Measurements from ENCODE around the gene FADS3. TPM values are rescaled to one million over a fixed set of nuclear protein-coding genes. Genes with fewer than 3 reads are reported as not detected.
A peak's percentile ranks its signal among the peaks of the same experiment; 100 is the strongest.

The FADS3 gene
- total RNA-seq, 2 experiments from 2014 or later, result 10.3 to 13.9 TPM

DNA sequence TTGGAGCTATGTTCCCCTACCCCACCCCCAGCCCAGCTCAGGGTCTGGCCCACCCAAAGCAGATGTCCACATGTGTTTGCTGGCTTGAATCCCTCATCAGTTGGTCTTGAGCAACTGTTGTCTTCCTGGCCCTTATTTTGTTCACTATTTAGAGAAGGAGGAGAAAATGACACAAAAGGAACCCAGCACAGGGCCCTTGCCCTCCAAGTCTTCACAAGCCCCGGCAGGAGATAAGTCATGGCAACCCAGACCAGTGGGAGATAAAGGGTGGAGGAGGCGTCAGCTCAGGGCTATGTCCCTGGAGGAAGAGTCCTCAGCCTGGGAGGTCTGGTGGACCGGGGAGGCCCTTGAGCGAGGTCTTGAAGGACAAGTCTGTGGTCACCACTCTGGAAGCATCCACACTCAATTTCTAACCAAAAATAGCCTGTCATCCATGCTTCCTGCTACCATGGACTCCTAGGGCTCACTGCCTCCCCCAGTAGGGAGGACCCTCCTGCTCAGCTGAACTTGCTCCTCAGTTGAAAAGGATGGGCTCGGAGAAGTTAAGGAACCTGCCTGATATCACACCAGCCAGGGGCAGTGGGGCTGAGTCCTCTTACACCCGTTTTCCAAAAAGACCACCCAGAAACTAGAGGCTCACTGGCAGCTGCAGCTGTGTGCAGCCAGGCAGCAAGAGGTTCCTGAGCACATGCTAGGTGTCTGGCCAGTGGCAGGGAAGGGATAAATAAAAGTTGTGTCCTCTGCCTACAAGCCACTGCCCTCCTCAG, 27.8 kb upstream of the FADS3 start:
- peaks cover 4% of the 10 kb centered on the region for H3K4me1 Mint-ChIP-seq (ENCODE audit: low read depth)
- ATAC-seq (no peak), DNase-seq (no peak)
- TF ChIP-seq, protein P1, sequence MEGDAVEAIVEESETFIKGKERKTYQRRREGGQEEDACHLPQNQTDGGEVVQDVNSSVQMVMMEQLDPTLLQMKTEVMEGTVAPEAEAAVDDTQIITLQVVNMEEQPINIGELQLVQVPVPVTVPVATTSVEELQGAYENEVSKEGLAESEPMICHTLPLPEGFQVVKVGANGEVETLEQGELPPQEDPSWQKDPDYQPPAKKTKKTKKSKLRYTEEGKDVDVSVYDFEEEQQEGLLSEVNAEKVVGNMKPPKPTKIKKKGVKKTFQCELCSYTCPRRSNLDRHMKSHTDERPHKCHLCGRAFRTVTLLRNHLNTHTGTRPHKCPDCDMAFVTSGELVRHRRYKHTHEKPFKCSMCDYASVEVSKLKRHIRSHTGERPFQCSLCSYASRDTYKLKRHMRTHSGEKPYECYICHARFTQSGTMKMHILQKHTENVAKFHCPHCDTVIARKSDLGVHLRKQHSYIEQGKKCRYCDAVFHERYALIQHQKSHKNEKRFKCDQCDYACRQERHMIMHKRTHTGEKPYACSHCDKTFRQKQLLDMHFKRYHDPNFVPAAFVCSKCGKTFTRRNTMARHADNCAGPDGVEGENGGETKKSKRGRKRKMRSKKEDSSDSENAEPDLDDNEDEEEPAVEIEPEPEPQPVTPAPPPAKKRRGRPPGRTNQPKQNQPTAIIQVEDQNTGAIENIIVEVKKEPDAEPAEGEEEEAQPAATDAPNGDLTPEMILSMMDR (IDR thresholded peaks at IDR 0.05), result no peak
- intact Hi-C loops (cut with micrococcal nuclease), result no loop called here
- ChIA-PET CTCF (interaction anchor here (1.0 to 2.4 kb wide), 2 partner anchors 163 to 189 kb away, joined by 3 to 6 read pairs; no protein-coding TSS in a partner anchor), POLR2A (no interaction called here)
- H3K9me3 Mint-ChIP-seq, result no peaks in the 10 kb centered on the region
- no peak overlapping the region for H3K27ac Mint-ChIP-seq
- H3K27me3 Mint-ChIP-seq, result peaks cover 49% of the 10 kb centered on the region
- no peak overlapping the region for H3K4me3 Mint-ChIP-seq
- no peaks in the 10 kb centered on the region for H3K36me3 Mint-ChIP-seq (ENCODE audit: low read depth)

DNA sequence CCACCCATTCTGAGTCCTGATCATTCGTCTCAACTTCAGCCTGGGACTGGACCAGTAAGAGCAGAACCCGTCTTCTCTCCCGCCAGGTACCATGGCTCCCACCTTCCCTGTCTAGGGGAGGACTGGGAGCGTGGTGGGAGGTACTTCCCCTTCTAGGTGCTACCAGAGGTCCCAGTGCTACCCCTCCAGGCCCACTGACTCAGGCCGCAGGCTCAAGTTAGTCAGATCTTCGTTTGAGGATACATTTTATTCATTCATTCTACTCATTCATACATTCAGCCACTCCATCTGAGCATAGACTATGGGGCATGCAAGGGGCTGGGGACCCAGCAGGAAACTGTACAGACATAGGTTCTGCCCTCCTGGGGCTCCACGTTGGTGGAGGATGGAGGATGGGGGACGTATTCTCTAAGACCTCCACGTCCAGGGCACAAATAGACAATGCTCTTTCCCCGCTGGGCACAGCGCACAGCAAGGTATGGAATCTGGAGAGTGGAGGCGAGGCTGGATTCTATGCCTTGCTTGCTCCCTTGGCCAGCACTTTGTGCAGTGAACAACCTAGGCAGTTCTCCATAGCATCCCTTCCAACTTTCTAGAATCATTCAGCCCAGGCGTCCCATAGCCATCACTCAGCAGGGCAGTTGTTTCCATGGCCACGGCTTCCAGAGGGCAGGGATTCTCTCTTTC, 27.0 kb upstream of the FADS3 start:
- H3K27me3 Mint-ChIP-seq, result peaks cover 49% of the 10 kb centered on the region
- no peaks in the 10 kb centered on the region for H3K9me3 Mint-ChIP-seq
- CTCF ChIA-PET, result no interaction called here
- POLR2A ChIA-PET, result no interaction called here
- ATAC-seq, result no peak
- H3K36me3 Mint-ChIP-seq (ENCODE audit: low read depth), result no peaks in the 10 kb centered on the region
- no peak overlapping the region for H3K27ac Mint-ChIP-seq
- intact Hi-C loops (cut with micrococcal nuclease), result no loop called here
- peaks cover 4% of the 10 kb centered on the region for H3K4me1 Mint-ChIP-seq (ENCODE audit: low read depth)
- TF ChIP-seq, protein P1 (IDR thresholded peaks at IDR 0.05), result no peak
- peak overlapping the region; percentile 61 for H3K4me3 Mint-ChIP-seq
- no peak for DNase-seq

DNA sequence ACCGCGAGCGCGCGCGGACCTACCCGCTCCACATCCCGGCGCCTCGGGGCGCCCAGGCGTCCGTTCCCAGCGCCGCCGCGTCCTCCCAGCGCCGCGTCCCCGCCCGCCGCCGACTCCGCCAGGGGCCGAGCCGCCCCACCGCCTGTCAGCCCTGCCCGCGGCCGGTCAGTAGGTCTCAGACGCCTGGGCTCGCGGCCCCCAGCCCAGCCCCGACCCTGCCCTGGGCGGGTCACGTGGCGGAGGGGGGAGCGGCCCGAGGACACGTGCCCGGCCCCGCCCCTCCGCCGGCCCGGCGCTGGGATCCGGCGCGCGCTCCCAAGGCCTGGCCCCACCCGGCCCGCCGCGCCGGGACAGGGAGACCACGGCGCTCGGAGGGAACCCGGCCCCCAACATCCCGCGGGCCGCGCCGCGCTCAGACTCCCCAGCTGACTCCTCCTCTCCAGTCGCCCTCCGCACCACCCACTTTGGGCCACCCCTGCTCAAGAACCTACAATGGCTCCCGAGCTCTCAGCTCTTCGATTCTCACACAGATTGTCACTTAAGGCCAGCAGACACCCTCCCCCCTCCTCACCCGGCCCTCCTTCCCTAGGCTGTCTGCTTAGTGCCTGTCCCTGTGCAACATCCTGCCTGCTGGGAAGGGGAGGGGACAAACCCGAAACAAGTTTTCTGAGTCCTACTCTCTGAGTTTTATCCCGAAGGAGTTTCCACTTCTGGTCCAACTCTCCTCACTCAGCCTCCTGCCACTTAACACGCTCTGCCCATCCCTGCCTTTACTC, 26.2 kb upstream of the FADS3 start, which contains the start of gene RAB3IL1:
RAB3IL1 (minus strand) TSS at position 233 of the 776 bp plus-strand sequence; CDS start at position 34, 199 bp downstream.
- H3K4me3 Mint-ChIP-seq, result peak within 1 kb of the TSS; percentile 61
- peak; percentile 27 for DNase-seq
- ChIA-PET POLR2A (no interaction called here), CTCF (interaction anchor here (1.8 kb wide), 1 partner anchor 18 kb away, joined by 6 read pairs; no protein-coding TSS in a partner anchor)
- intact Hi-C loops (cut with micrococcal nuclease), result no loop called here
- no peaks in the 10 kb centered on the region for H3K36me3 Mint-ChIP-seq (ENCODE audit: low read depth)
- H3K27ac Mint-ChIP-seq, result no peak within 1 kb of the TSS
- peak; percentile 56 for ATAC-seq
- H3K4me1 Mint-ChIP-seq (ENCODE audit: low read depth), result peaks cover 4% of the 10 kb centered on the region
- peaks cover 51% of the 10 kb centered on the region for H3K27me3 Mint-ChIP-seq
- no peaks in the 10 kb centered on the region for H3K9me3 Mint-ChIP-seq
- TF ChIP-seq, protein P1 (IDR thresholded peaks at IDR 0.05), result no peak

DNA sequence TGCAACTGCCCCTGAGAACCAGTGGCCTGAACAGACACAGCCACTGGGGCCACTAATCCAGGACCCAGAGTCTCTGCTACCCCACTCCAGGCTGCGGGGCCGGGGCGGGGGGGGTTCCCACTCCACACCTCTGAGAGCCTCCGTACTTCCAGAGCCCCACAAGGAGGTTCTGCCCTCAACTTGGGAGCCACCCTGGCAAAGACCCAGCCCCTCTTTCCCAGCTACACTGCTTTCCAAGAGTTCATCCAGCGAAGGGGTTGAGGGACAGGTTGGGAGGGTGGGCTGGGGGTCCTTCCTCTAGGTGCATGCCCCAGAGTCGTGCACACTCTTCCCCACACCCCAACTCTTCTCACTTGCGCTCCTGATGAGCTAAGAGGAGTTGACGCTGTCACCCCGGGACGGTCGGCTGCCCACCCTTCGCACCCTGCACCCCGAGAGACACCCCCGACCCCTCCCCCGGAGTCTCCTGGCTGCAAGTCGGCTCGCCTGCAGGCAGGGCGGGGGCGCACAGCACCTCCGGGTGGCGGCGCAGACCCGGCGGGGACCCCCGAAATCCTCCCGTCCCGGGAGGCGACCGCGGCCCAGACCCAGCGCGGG, 25.5 kb upstream of the FADS3 start:
- POLR2A ChIA-PET, result no interaction called here
- ATAC-seq (peak; percentile 11), DNase-seq (no peak)
- peak overlapping the region; percentile 47 for H3K4me3 Mint-ChIP-seq
- TF ChIP-seq, protein P1 (IDR thresholded peaks at IDR 0.05), result no peak
- CTCF ChIA-PET, result interaction anchor here (1.8 to 2.4 kb wide), 2 partner anchors 17 to 31 kb away, joined by 6 to 9 read pairs; no protein-coding TSS in a partner anchor
- H3K27ac Mint-ChIP-seq, result no peak overlapping the region
- intact Hi-C loops (cut with micrococcal nuclease), result no loop called here
- no peaks in the 10 kb centered on the region for H3K9me3 Mint-ChIP-seq
- peaks cover 4% of the 10 kb centered on the region for H3K4me1 Mint-ChIP-seq (ENCODE audit: low read depth)
- H3K27me3 Mint-ChIP-seq, result peaks cover 52% of the 10 kb centered on the region
- H3K36me3 Mint-ChIP-seq (ENCODE audit: low read depth), result no peaks in the 10 kb centered on the region

Measured in activated CD8-positive, alpha-beta T cell treated with anti-CD3 and anti-CD28 coated beads for 36 hours (primary cell).